Measurements from ENCODE around the gene MESP2.

The MESP2 gene

GRCh38 chr15:89776274-89777072 is at the start of gene MESP2:
MESP2 (plus strand) TSS chr15:89776332; CDS start chr15:89776358, 26 bp downstream.
- no peak for DNase-seq

GRCh38 chr15:89728254-89728653 is 47.9 kb upstream of the MESP2 start:
- DNase-seq = no peak

DNA sequence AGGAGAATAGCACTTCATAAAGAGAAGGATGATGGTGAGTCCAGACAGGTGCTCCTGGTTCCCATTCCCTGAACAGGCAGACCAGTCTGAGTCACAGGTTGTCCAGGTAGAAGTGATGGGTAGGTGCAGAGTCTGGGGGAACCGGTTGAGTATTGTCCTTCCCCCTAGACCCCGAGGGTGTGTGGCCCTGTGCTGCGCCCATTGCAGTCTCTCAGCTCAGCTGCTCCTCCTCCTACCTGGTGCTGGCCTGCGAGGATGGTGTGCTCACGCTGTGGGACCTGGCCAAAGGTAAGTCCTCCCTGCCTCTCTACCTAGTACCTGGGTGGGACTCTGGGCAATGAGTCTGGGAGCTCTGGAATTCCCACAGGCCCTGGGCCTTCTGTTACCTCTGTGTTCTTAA is 44.9 kb upstream of the MESP2 start:
- no peak for DNase-seq

GRCh38 chr15:89732451-89733172 is 43.5 kb upstream of the MESP2 start:
- DNase-seq = no peak

GRCh38 chr15:89735773-89736172 is 40.4 kb upstream of the MESP2 start:
- DNase-seq = no peak

GRCh38 chr15:89740137-89740536 is 36.0 kb upstream of the MESP2 start:
- DNase-seq = no peak

DNA sequence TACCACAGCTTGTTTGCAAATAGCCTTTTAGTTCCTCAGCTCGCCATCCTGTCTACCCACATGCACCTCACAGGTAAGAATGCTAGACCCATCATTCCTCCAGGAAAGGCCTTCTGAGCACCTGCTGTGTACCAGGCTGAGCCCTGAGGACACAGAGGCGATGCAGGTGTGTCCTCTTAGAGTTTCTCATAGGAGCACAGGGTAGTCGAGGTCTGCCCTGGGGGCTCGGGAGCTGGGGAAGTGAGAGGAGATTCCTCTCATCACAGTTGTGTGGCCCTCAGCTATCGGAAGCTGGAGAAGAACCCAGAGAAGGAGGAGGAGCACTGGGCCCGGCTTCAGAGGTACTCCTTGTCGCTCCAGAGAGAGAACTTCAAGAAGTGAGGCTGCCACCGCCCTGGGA is 33.1 kb upstream of the MESP2 start:
- DNase-seq = no peak

- DNase-seq = no peak
Observed at GRCh38 chr15:89743594-89743993, 32.5 kb upstream of the MESP2 start.

- DNase-seq = no peak
Observed at GRCh38 chr15:89745131-89745530, 31.0 kb upstream of the MESP2 start.

- no peak for DNase-seq
Observed at GRCh38 chr15:89745768-89746167, 30.4 kb upstream of the MESP2 start.

DNA sequence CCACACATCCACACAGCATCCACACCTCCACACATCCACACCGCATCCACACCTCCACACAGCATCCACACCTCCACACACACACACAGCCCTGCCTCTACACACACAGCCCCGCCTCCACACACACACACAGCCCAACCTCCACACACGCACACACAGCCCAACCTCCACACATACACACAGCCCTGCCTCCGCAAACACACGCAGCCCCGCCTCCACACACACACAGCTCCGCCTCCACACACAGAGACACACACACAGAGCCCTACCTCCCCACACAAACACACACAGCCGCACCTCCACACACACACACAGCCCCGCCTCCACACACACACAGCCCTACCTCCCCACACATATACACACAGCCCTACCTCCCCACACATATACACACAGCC is 29.7 kb upstream of the MESP2 start:
- no peak for DNase-seq

DNA sequence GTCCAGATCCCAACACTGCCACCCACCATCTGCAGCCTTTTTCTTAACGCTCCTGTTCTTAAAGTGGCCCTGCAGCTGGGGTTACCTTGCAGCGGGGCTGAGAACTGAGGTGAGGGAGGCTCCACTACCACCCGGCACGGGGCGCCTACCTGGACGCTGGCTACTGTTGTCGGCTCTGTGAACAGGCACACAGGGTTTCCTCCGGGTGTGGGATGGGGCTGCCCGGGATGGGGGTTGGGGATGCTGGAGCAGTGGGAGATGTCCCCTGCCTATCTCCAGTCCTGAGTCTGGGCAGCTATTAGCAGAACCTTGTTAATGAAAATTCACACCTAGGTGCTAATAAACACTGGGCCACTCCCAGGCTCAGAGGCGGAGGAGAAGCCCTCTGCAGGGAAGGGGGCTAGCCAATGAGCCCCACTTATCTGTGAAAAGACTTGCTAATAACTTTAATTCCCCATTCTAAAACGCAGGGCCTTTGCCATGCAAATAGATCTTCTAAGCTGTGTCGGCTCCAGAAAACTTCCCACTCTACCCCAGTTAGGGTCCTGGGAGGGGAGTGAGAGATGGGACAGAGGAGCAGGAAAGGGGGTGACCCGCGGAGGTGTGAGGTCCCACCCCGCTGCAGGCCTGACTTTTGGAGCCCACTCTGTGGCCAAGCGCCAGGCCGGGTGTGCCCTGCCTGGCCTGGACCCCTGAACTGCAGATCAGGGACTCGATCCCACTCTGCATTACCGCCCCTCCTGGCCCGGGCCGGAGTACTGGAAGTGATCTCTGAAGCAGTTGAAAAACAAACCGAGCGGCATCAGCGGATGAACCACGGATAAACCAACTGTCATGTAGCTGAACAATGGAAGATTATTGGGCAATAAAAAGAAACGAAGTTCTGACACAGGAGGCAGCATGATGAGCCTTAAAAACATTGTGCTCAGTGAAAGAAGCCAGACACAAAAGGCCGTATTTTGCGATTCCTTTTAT is 28.1 kb upstream of the MESP2 start:
- DNase-seq = no peak

DNA sequence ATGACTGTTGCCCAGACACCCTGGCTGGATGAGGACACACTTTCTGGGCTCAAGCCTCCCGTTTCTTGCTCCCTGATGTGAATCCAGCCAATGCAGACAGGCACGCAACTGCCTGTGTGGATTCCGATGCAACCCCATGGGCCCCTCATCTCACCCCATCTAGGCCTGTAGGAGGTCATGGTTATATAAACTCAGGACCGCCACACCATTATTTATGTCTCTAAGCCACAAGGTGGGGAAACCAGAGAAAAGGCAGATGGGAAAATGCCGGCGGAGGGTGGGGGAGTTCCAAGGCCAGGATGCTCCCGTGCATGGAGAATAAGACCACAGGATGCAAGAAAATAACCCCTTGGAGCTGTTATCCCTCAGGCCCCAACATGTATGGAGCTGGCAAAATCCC is 27.1 kb upstream of the MESP2 start:
- no peak for DNase-seq

- DNase-seq = no peak
Observed at GRCh38 chr15:89749526-89749925, 26.6 kb upstream of the MESP2 start.

DNA sequence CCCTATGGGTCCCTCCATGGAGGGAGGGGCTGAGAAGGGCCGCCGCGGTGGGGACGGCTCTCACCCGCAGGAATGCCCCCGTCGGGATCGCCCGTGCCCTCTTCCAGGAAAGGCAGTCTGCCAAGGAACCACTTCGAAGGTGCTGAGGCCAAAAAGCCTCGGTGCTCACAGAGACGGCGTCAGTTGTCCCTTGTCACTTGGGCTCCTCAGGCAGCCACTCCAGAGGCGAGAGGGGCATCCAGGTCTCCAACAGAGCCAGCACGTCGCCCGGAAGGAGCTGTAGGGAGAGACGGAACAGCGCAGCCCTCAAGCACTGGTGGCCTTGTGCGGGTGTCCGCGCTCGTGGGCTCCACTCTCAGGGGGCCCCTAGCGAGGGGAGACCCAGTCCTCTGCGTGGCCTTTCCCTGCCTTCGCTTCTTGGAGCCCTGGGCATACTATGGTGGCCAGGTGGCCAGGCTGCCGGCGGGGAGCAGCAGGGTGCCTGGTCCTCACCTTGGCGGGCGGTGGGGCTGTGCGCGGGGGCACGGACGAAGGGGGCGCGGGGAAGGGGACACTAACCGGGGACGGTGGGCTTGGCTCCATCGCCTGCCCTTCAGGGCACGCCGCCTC is 26.1 kb upstream of the MESP2 start:
- no peak for DNase-seq

- peak; percentile 30 for DNase-seq
Observed at GRCh38 chr15:89750560-89751542, 25.3 kb upstream of the MESP2 start, which contains the start of gene MESP1. MESP1 (minus strand) TSS chr15:89751249; CDS start chr15:89751231, 18 bp downstream.

- no peak for DNase-seq
Observed at GRCh38 chr15:89751748-89752147, 24.4 kb upstream of the MESP2 start.

- no peak for DNase-seq
Observed at GRCh38 chr15:89753855-89754254, 22.3 kb upstream of the MESP2 start.

DNA sequence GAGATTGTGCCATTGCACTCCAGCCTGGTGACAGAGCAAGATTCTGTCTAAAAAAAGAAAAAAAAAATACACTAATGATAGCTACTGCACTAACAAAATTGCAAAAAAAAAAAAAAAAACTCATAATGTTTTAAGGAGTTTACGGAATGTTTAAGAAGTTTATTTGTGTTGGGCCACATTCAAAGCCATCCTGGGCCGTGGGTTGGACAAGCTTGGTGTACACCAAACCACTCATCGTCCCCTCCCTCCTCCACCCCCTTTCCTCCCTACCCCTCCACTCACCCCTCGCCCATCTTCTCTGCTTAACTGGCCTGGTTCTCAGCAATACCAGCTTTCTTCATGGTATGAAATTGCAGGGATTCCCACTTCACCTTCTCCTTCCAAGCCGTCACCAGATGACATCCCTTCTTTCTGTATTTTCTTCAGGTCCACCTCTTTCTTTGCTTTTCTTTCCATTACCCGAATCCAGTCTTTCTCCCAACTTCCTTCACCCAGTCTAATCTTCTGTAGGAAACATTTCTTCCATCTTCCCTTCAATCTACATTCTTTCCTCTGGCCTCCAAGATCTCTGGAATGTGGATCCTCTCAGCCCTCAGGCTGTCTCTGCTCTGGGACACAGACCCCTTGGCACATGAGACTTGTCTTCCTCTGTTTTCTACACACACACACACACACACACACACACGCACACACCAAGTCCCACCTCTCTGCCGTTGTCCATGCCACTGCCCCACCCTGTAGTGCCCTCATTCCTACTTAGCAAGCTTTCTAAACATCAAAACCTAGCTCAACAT is 21.6 kb upstream of the MESP2 start:
- DNase-seq = no peak

GRCh38 chr15:89755701-89756100 is 20.4 kb upstream of the MESP2 start:
- no peak for DNase-seq
